SK-N-MC (cell line): ENCODE results near the gene DST.

Experiments used
- EZH2 ChIP-seq: fragments of 200-600 bp; sonication (generic); IDR thresholded peaks from one replicate; pipeline ENCODE4 v1.6.1; 2017; ENCODE audit warnings: antibody characterized with exemption
- FOXP2 ChIP-seq: optimal IDR thresholded peaks from 2 replicates; pipeline ENCODE3; 2011; ENCODE audit warnings: mild to moderate bottlenecking, moderate library complexity; ENCODE audit not compliant: insufficient read depth; ENCODE audit errors: extremely low read length, control extremely low read depth
- POLR2AphosphoS5 ChIP-seq: IDR thresholded peaks from 2 replicates; pipeline ENCODE4 v1.6.1; 2012; ENCODE audit warnings: mild to moderate bottlenecking, low read depth, low read length, borderline replicate concordance

- TF ChIP-seq EZH2 (no peak), POLR2AphosphoS5 (no peak), FOXP2 (no peak)
These were observed 163.3 kb downstream of the DST start for GRCh38 chr6:56479381-56479780.
